NCI-H82 (cell line): ENCODE results near the gene CCSER2.
"Not testable (repeated sequence)": the region's sequence is repeated elsewhere in the genome, so short reads cannot be mapped to it uniquely, and the experiment has no call there.

Experiments used
- DNase-seq: peaks from one replicate; lab custom pipeline; 2025; lab: John Stamatoyannopoulos, UW

The CCSER2 gene

GRCh38 chr10:84449351-84449750 lies 121.0 kb downstream of the CCSER2 start:
- DNase-seq: not testable (repeated sequence)

DNA sequence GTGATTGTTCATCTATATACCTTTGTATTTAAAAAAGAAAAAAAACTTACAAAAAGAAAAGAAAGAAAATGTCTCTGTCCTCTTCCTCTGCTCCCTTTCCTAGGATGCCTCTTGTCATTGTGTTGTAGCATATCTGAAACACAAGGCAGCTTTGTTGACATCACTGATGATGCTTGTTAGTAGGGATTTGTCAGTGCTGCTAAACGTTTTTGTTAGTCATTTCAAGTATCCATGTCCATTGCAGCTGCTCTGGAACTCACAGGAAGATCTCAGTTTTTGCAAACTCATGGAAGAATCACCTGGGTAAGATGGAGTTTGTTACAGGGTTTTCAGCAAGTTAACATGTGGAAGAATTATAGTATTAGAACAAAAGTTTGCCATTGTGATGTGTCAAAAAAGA lies 123.6 kb downstream of the CCSER2 start:
- peak; percentile 33 for DNase-seq

GRCh38 chr10:84453303-84453702 lies 124.9 kb downstream of the CCSER2 start:
- DNase-seq: no peak

GRCh38 chr10:84456126-84456525 lies 127.7 kb downstream of the CCSER2 start:
- DNase-seq: no peak

- no peak for DNase-seq
These were observed 132.1 kb downstream of the CCSER2 start for GRCh38 chr10:84460520-84460919.

DNA sequence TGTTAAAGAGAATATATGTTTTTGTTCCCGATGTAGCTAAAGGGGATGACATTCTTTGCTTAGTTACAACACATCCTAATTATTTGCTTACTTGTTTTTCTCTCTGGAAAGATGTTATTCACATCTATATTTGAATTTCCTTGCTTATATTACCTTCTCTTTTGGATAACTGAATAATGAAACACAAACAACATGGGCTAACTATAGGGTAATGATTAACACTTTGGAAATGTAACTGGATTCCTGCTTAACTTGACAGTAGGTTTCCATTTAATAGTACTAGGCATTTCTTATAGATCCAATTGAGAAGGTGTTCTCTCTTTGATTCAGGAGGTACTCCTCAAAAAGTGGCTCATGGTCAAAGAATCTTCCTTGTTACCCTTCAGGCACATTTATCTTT lies 141.1 kb downstream of the CCSER2 start:
- no peak for DNase-seq

DNA sequence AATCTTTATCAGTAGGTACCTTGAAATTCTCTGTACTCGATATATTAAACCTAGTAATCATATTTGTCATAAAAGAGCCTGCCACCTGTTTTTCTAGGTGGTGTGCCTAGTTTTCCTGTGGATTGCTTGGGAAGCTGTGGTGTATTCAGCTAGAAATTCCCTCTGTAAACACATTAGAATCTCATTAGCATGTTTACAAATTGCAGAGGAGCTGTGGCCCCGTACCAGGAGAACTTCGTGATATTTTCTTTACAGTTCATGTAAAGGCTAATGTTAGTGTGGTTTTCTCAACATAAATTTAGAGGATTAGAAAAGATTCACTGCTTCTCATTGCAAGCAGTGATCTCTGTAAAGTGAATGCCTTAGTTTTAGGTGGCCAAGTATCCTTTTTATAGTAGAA lies 144.7 kb downstream of the CCSER2 start:
- no peak for DNase-seq

GRCh38 chr10:84477398-84478128 lies 149.2 kb downstream of the CCSER2 start:
- no peak for DNase-seq

- DNase-seq: no peak
These were observed 149.8 kb downstream of the CCSER2 start for GRCh38 chr10:84478151-84478550.

GRCh38 chr10:84478679-84479078 lies 150.3 kb downstream of the CCSER2 start:
- no peak for DNase-seq

DNA sequence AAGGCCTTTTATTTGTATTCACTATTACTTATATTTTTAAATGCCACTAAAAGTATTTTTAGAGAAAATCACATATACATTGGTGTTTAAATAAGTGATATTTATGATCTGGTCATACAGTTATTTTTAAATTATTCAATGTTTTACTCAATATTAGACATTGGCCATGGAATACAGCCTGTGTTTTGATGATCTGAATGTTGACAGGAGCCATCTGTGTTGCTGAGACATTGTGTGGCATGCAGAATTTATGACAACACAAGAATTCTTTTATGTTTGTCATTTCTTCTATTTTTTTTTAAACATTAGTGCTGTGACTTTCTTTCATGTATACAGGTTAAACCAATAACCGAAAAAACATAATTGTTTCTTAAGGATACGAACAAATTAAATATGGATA lies 156.2 kb downstream of the CCSER2 start:
- no peak for DNase-seq

DNA sequence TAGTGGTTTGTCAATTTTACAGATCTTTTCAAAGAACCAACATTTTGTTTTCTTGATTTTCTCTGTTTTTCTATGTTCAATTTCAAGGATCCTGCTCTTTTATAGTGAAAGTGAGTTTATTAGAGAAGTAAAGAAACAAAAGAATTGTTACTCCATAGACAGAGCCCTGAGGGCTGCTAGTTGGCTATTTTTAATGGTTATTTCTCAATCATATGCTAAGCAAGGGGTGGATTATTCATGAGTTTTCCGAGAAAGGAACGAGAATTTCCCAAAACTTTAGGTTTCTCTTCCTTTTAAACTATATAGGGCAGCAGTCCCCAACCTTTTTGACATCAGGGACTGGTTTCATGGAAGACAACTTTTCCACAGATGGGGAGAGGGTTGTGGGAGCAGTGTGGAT lies 165.0 kb downstream of the CCSER2 start:
- no peak for DNase-seq

DNA sequence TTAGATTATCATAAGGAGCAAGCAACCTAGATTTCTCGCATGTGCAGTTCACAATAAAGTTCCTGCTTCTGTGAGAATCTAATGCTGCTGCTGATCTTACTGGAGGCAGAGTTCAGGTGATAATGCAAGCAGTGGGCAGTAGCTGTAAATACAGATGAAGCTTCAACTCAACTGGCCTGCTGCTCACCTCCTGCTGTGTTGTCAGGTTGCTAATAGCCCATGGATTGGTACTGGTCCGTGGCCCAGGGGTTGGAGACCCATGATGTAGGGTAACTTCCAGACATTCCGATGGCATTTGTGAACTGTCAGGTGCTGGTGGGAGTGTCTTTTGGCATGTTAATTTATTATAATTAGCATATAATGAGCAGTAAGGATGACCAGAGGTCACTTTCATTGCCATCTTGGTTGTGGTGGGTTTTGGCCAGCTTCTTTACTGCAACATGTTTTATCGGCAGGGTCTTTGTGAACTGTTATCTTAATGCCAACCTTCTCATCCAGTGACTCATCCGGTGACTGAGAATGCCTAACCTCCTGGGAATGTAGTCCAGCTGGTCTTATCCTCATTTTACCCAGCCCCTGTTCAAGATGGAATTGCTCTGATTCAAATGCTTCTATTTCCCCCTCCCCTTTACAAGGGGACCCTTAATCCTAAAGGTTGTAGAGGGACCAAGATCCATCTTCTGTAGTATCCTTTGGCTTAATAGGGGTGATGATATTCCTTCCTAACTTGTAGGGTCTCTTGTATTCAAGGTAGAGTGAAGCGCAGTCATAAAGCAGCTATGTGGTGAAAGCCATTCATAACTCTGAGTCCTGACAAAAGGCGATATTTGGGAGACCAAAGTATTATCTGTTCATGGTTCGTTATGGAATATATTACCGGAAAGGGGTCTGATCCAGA lies 165.8 kb downstream of the CCSER2 start:
- DNase-seq: no peak

- no peak for DNase-seq
These were observed 166.4 kb downstream of the CCSER2 start for GRCh38 chr10:84494849-84495180.

GRCh38 chr10:84497978-84498377 lies 169.6 kb downstream of the CCSER2 start:
- DNase-seq: no peak

- DNase-seq: not testable (repeated sequence)
These were observed 170.7 kb downstream of the CCSER2 start for GRCh38 chr10:84499039-84499438.

DNA sequence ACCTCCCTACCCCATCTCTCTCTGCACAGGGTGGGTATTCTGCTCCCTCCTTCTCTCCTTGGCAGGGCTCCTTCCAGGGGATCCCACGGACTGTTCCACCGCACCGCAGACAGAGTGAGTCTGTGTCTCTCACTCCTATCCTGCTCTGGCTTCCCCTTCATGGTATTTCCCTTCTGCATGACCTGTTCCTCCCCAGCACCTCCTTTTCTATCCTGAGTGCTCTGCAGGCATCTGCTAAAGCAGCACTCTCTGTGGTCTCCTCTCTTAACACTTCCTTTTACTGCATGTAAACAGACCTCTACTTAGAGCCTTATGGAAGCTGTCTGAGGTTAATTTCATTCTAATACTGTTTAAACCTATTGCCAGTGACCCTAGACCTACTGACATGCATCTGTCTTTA lies 171.5 kb downstream of the CCSER2 start:
- peak; percentile 20 for DNase-seq

DNA sequence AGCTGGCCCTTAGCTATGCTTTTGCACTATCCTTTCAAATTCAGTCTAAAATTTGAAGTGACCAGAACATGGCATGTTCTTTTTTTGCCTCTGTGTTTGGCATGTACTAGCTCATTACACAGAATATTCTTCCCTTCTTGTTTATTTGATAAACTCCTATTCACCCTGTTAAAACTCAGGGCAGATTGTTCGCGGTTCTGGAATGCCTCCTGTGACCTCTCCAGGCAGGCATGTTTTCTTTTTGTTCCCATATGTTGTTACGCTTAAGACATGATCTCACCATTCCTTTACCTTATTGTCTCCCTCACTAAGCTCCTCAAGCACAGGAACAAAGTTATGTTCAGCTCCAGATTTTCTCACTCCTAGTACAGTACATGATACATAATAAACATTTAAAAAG lies 181.7 kb downstream of the CCSER2 start:
- DNase-seq: peak; percentile 29

DNA sequence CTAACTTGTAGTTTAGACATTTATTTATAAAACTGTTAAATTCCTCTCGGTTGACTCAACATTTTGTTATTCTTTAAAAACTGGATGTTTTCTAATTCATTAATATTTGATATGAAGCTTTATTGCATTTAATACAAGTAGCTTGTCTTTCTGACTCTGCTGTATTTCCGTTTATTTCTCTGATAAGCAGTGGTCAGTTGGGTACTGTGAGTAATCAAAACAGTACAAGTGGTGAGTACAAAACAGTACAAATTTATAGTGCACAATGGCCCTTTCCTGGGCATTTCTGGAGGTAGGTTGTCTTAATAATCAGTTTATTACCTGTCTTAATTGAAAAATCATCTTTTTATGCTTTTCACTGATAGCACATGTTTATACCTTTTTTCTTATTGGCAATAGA lies 182.7 kb downstream of the CCSER2 start:
- DNase-seq: no peak

- no peak for DNase-seq
These were observed 183.4 kb downstream of the CCSER2 start for GRCh38 chr10:84511709-84512285.

GRCh38 chr10:84517554-84517953 lies 189.2 kb downstream of the CCSER2 start:
- no peak for DNase-seq

DNA sequence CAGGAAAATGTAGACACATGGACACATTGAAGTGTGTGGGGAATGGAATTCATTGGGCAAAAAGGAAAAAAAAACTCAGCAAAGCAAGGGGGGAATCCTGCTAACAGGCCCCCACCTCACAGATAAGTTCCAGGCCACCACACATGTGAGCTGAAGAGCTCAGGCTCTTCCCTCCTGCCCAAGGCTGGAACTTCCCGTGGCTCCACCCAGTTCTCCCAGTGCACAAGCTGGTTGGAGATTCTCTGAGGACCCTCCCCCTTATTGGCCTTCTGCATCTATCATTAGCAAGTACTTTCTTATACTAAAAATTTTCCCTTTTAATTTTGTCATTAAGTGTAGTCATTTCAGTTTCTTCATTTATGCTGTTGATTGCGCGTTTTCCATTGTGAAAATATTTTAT lies 190.8 kb downstream of the CCSER2 start:
- DNase-seq: no peak

- no peak for DNase-seq
These were observed 192.6 kb downstream of the CCSER2 start for GRCh38 chr10:84521013-84521412.
